A549 (cell line): ENCODE results near the gene ADAMTS2.

Experiments
- CHD2 ChIP-seq: fragments of 150-350 bp; IDR thresholded peaks from 2 replicates; pipeline ENCODE4 v1.6.1; 2014; ENCODE audit warnings: low read length; ENCODE audit not compliant: partially characterized antibody
- ELK1 ChIP-seq: fragments of 150-350 bp; IDR thresholded peaks from 2 replicates; pipeline ENCODE4 v1.6.1; 2014; ENCODE audit warnings: low read depth, mild to moderate bottlenecking, low read length
- EP300 ChIP-seq, 2 experiments: fragments of >200 bp; sonication (Bioruptor Twin); formaldehyde crosslinking; IDR thresholded peaks; 2 replicates in 1 of 2; 3 replicates in 1 of 2; pipeline ENCODE4 v1.6.1; 2016 to 2017
- MAFK ChIP-seq: fragments of 450-650 bp; IDR thresholded peaks from 2 replicates; pipeline ENCODE4 v1.6.1; 2014; ENCODE audit not compliant: partially characterized antibody
- MYC ChIP-seq: IDR thresholded peaks from 2 replicates; pipeline ENCODE4 v1.6.1; 2012; ENCODE audit warnings: mild to moderate bottlenecking, inconsistent platforms, low read length, improper control_type of control experiment, borderline replicate concordance
- POLR2A ChIP-seq: IDR thresholded peaks from 2 replicates; pipeline ENCODE4 v1.6.1; 2012; ENCODE audit warnings: mild to moderate bottlenecking, low read length
- RFX5 ChIP-seq: fragments of 450-650 bp; IDR thresholded peaks from 2 replicates; pipeline ENCODE4 v1.7.1; 2014; ENCODE audit warnings: antibody characterized with exemption, mild to moderate bottlenecking, moderate library complexity
- SMC3 ChIP-seq: fragments of >200 bp; sonication (Bioruptor Twin); formaldehyde crosslinking; IDR thresholded peaks from 3 replicates; pipeline ENCODE4 v1.6.1; 2018; ENCODE audit warnings: inconsistent platforms
- SREBF2 ChIP-seq: fragments of 450-650 bp; IDR thresholded peaks from 2 replicates; pipeline ENCODE4 v1.6.1; 2014; ENCODE audit warnings: mild to moderate bottlenecking, moderate library complexity
- ZFP36 ChIP-seq: fragments of 450-650 bp; IDR thresholded peaks from 2 replicates; pipeline ENCODE4 v1.6.1; 2014; ENCODE audit warnings: borderline replicate concordance; ENCODE audit not compliant: partially characterized antibody
- ZNF302 ChIP-seq: fragments of 250-450 bp; sonication (Bioruptor Pico); IDR thresholded peaks from 2 replicates; pipeline ENCODE4 v1.9.0; 2021; ENCODE audit warnings: inconsistent platforms, mild to moderate bottlenecking, moderate library complexity
- TF ChIP-seq, protein P1 (sequence below): fragments of >200 bp; sonication (Bioruptor Twin); formaldehyde crosslinking; IDR thresholded peaks from 3 replicates; pipeline ENCODE4 v1.5.1; 2016
- TF ChIP-seq, protein P2 (sequence below): IDR thresholded peaks from 2 replicates; pipeline ENCODE4 v1.6.1; 2012
- TF ChIP-seq, protein P3 (sequence below): fragments of >200 bp; sonication (Bioruptor Twin); formaldehyde crosslinking; IDR thresholded peaks from 3 replicates; pipeline ENCODE4 v1.6.1; 2016

DNA sequence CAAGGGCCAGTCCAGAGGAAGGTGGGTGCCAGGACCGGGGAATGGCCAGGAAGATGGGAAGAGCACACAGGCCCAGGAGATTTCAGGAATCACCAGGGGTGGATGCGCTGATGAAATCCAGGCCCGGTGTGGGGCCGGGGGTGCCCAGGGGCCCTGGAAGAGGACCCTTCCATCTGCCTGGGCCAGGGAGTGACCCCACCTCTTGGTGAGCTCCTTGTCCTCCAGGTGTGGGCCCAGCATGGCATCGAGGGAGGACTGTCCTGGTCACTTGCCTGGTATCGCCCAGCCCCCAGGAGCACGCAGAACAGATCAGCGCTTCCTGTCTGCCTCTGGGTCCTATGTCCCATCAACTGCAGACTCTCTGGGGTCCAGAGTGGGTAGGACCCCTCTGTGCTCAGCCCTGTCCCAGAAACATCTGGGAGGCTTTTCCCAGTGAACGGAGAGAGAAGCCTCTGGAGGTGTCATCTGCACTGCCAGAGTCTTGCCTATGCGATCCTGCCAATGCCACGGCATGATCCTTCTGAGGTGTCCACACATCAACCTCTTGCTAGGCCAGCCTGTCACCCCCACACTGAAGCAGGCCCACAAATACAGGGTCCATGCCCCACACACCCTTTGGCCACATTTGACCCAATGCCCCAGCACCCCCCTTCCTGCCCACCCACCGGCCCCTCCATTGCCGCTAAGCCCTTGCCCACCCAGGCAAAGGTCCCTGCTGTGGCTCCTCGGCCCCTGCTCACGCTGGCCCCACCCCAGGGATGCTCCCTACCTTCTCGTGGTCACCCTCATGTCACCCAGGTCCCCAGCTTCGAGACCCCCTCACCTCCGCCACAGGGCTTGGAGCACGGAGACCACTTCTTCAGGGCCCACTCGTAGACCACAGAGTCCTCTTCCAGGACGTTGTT lies 217.9 kb downstream of the ADAMTS2 start:
- TF ChIP-seq, protein P1, sequence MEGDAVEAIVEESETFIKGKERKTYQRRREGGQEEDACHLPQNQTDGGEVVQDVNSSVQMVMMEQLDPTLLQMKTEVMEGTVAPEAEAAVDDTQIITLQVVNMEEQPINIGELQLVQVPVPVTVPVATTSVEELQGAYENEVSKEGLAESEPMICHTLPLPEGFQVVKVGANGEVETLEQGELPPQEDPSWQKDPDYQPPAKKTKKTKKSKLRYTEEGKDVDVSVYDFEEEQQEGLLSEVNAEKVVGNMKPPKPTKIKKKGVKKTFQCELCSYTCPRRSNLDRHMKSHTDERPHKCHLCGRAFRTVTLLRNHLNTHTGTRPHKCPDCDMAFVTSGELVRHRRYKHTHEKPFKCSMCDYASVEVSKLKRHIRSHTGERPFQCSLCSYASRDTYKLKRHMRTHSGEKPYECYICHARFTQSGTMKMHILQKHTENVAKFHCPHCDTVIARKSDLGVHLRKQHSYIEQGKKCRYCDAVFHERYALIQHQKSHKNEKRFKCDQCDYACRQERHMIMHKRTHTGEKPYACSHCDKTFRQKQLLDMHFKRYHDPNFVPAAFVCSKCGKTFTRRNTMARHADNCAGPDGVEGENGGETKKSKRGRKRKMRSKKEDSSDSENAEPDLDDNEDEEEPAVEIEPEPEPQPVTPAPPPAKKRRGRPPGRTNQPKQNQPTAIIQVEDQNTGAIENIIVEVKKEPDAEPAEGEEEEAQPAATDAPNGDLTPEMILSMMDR: no peak
- TF ChIP-seq, protein P2, sequence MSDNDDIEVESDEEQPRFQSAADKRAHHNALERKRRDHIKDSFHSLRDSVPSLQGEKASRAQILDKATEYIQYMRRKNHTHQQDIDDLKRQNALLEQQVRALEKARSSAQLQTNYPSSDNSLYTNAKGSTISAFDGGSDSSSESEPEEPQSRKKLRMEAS: no peak
- TF ChIP-seq ZFP36 (no peak), ZNF302 (CRISPR knock-in tag) (no peak), ELK1 (no peak), POLR2A (no peak), MAFK (no peak), MYC (no peak), EP300 (IDR thresholded peaks at IDR 0.05) (no peak), SREBF2 (no peak), CHD2 (no peak), RFX5 (no peak), SMC3 (no peak)
- TF ChIP-seq, protein P3, sequence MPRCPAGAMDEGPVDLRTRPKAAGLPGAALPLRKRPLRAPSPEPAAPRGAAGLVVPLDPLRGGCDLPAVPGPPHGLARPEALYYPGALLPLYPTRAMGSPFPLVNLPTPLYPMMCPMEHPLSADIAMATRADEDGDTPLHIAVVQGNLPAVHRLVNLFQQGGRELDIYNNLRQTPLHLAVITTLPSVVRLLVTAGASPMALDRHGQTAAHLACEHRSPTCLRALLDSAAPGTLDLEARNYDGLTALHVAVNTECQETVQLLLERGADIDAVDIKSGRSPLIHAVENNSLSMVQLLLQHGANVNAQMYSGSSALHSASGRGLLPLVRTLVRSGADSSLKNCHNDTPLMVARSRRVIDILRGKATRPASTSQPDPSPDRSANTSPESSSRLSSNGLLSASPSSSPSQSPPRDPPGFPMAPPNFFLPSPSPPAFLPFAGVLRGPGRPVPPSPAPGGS: no peak
